Parathyroid adenoma (tissue), 2 donors: ENCODE results near the gene WASL.
"Not testable (repeated sequence)": the region's sequence is repeated elsewhere in the genome, so short reads cannot be mapped to it uniquely, and the experiment has no call there.

Source experiments
- H2AFZ ChIP-seq: fragments of 300-600 bp; sonication (generic); one replicate; pipeline ENCODE4 v1.7.0; 2017; ENCODE audit warnings: antibody characterized with exemption, mild to moderate bottlenecking
- H3K27ac ChIP-seq: fragments of 300-600 bp; sonication (generic); one replicate; pipeline ENCODE4 v1.7.0; 2017
- H3K27me3 ChIP-seq: fragments of 300-600 bp; sonication (generic); one replicate; pipeline ENCODE4 v1.7.0; 2017; ENCODE audit warnings: low read length; ENCODE audit not compliant: control insufficient read depth, insufficient read depth
- H3K36me3 ChIP-seq: fragments of 300-600 bp; sonication (generic); one replicate; pipeline ENCODE4 v1.7.0; 2017; ENCODE audit warnings: low read length; ENCODE audit not compliant: control insufficient read depth, insufficient read depth
- H3K4me1 ChIP-seq: fragments of 300-600 bp; sonication (generic); one replicate; pipeline ENCODE4 v1.7.0; 2017; ENCODE audit warnings: control low read depth
- H3K4me2 ChIP-seq: fragments of 300-600 bp; sonication (generic); one replicate; pipeline ENCODE4 v1.7.0; 2017; ENCODE audit warnings: low read length
- H3K4me3 ChIP-seq: fragments of 300-600 bp; sonication (generic); one replicate; pipeline ENCODE4 v1.7.0; 2017; ENCODE audit warnings: low read depth, low read length
- H3K79me2 ChIP-seq: fragments of 300-600 bp; sonication (generic); one replicate; pipeline ENCODE4 v1.7.0; 2017; ENCODE audit warnings: control low read depth
- H3K9ac ChIP-seq: fragments of 300-600 bp; sonication (generic); one replicate; pipeline ENCODE4 v1.7.0; 2017; ENCODE audit warnings: mild to moderate bottlenecking
- H3K9me3 ChIP-seq: fragments of 300-600 bp; sonication (generic); one replicate; pipeline ENCODE4 v1.7.0; 2017; ENCODE audit warnings: low read length; ENCODE audit not compliant: control insufficient read depth
- CTCF ChIP-seq: fragments of 300-600 bp; sonication (generic); IDR thresholded peaks from one replicate; pipeline ENCODE4 v1.7.0; 2017; ENCODE audit warnings: antibody characterized with exemption, mild to moderate bottlenecking
- donor health status: primary hyperparathyroidism.

The WASL gene

GRCh38 chr7:123724817-123725253 lies 24.0 kb downstream of the WASL start:
- H3K4me2 ChIP-seq = no peak overlapping the region
- no peaks in the 10 kb centered on the region for H3K27me3 ChIP-seq
- H3K36me3 ChIP-seq = no peaks in the 10 kb centered on the region
- TF ChIP-seq CTCF = no peak
- H3K9me3 ChIP-seq = no peaks in the 10 kb centered on the region
- no peak overlapping the region for H3K4me3 ChIP-seq
- no peak overlapping the region for H3K27ac ChIP-seq
- no peak overlapping the region for H3K9ac ChIP-seq
- H3K4me1 ChIP-seq = no peaks in the 10 kb centered on the region
- no peak overlapping the region for H2AFZ ChIP-seq
- peaks cover 41% of the 10 kb centered on the region for H3K79me2 ChIP-seq

GRCh38 chr7:123723913-123724312 lies 24.9 kb downstream of the WASL start:
- Histone ChIP-seq H2AFZ (no peak overlapping the region), H3K79me2 (peaks cover 40% of the 10 kb centered on the region), H3K36me3 (no peaks in the 10 kb centered on the region), H3K27ac (no peak overlapping the region), H3K4me1 (no peaks in the 10 kb centered on the region), H3K4me3 (no peak overlapping the region), H3K27me3 (no peaks in the 10 kb centered on the region), H3K4me2 (no peak overlapping the region), H3K9me3 (no peaks in the 10 kb centered on the region), H3K9ac (no peak overlapping the region)
- TF ChIP-seq CTCF = no peak

GRCh38 chr7:123720527-123720926 lies 28.3 kb downstream of the WASL start:
- H3K27ac ChIP-seq, H3K4me1 ChIP-seq, H2AFZ ChIP-seq, H3K9ac ChIP-seq, H3K9me3 ChIP-seq, H3K27me3 ChIP-seq, H3K4me2 ChIP-seq, H3K36me3 ChIP-seq, H3K4me3 ChIP-seq: not testable (repeated sequence)
- peaks cover 36% of the 10 kb centered on the region for H3K79me2 ChIP-seq

- Histone ChIP-seq H2AFZ (no peak overlapping the region), H3K27ac (no peak overlapping the region), H3K36me3 (no peaks in the 10 kb centered on the region), H3K4me3 (no peak overlapping the region), H3K4me2 (no peak overlapping the region), H3K4me1 (no peaks in the 10 kb centered on the region), H3K27me3 (no peaks in the 10 kb centered on the region), H3K79me2 (peaks cover 33% of the 10 kb centered on the region), H3K9me3 (no peaks in the 10 kb centered on the region), H3K9ac (no peak overlapping the region)
- TF ChIP-seq CTCF = no peak
Measured at GRCh38 chr7:123719197-123719721, 29.5 kb downstream of the WASL start.

- Histone ChIP-seq H3K27ac (no peak overlapping the region), H3K27me3 (no peaks in the 10 kb centered on the region), H3K9me3 (no peaks in the 10 kb centered on the region), H3K36me3 (no peaks in the 10 kb centered on the region), H3K4me1 (no peaks in the 10 kb centered on the region), H3K4me3 (no peak overlapping the region), H3K79me2 (peaks cover 33% of the 10 kb centered on the region), H3K4me2 (no peak overlapping the region), H3K9ac (no peak overlapping the region), H2AFZ (no peak overlapping the region)
- TF ChIP-seq CTCF = no peak
Measured at GRCh38 chr7:123718773-123719172, 30.0 kb downstream of the WASL start.
